ENCODE data around the gene HMOX1.

HMOX1 gene

DNA sequence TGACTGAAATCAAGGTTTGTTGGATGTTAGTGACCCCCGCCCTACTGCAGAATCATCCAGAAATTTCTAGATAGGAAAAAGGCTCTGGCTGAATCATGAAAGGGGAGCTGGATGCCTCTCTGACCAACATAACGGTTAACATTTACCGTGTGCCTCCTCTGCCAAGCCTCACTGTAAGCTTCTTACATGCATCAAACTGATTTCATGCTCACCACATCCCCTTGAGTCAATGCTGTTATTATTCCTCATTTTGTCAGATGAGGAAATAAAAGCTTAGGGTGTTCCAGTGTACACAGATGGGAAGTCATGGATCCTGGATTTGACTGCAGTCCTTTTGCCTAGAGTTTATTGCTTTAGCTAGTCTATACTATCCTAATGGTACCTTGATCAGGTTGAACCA, 5.9 kb upstream of the HMOX1 start:
- DNase-seq (ENCODE audit: low read depth): no peak
- TF ChIP-seq, protein P1, sequence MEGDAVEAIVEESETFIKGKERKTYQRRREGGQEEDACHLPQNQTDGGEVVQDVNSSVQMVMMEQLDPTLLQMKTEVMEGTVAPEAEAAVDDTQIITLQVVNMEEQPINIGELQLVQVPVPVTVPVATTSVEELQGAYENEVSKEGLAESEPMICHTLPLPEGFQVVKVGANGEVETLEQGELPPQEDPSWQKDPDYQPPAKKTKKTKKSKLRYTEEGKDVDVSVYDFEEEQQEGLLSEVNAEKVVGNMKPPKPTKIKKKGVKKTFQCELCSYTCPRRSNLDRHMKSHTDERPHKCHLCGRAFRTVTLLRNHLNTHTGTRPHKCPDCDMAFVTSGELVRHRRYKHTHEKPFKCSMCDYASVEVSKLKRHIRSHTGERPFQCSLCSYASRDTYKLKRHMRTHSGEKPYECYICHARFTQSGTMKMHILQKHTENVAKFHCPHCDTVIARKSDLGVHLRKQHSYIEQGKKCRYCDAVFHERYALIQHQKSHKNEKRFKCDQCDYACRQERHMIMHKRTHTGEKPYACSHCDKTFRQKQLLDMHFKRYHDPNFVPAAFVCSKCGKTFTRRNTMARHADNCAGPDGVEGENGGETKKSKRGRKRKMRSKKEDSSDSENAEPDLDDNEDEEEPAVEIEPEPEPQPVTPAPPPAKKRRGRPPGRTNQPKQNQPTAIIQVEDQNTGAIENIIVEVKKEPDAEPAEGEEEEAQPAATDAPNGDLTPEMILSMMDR (IDR thresholded peaks at IDR 0.05; ENCODE audit: low read length, missing control alignments): no peak
- no peak overlapping the region for H3K4me3 ChIP-seq (replicated peaks; ENCODE audit: low read depth, low read length)

DNA sequence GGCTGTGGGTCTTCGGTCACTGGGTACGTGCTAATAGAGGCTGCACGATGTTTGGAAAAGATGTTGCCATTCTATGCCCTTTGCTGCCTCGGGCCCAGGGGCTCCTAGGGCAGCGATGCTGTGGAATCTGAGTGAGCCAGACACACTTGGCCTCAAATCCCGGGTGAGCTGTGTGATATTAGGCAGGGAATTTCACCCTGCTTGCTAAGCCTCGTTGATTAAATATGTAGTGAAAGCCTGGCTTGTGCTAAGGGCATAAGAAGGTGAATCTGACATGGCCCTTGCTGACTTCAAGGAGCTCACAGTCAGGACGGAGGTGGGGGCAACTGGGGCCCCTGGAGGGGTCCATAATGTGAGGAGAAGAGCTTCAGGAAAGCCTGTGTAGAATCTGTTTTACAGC, 5.4 kb upstream of the HMOX1 start:
- H3K4me3 ChIP-seq (replicated peaks; ENCODE audit: low read depth, low read length): no peak overlapping the region
- no peak for DNase-seq (ENCODE audit: low read depth)

DNA sequence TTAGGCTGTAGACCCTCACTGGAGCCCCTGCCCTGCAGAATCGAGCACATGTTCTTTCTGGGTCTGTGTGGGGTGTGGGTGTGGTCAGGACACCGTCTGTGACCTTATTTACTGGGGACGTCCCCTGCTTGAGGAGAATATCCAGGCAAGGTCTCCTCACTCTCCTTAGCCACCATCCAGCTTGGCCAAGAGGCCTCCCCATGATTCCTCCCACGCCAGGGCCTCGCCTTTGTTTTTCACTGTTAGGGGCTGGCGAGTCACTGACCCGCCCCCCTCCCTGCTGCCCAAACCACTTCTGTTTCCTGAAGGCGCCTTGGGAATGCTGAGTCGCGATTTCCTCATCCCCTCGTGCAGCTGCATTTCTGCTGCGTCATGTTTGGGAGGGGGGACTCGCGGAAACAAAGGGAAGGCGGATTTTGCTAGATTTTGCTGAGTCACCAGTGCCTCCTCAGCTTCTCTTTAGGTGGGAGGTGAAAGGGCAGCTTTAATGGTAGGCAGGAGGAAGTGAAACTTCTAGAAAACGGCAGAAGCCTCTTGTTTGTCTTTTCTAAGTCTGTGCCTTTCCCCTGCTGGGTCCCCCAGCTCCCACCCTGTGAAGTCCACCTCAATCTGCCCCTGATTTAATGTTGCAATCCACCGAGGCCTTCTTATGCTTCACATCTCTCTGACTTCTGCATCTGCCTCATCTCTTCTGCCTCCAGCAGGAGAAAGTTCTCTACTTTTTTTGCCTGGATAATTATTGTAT, 4.0 kb upstream of the HMOX1 start:
- H3K4me3 ChIP-seq (replicated peaks; ENCODE audit: low read depth, low read length): no peak overlapping the region
- TF ChIP-seq, protein P1 (IDR thresholded peaks at IDR 0.05; ENCODE audit: low read length, missing control alignments): no peak
- DNase-seq (ENCODE audit: low read depth): peak; percentile 100

More for the DNA sequence above, 5.4 kb upstream of the HMOX1 start:
- TF ChIP-seq, protein P1 (IDR thresholded peaks at IDR 0.05; ENCODE audit: low read length, missing control alignments): no peak

DNA sequence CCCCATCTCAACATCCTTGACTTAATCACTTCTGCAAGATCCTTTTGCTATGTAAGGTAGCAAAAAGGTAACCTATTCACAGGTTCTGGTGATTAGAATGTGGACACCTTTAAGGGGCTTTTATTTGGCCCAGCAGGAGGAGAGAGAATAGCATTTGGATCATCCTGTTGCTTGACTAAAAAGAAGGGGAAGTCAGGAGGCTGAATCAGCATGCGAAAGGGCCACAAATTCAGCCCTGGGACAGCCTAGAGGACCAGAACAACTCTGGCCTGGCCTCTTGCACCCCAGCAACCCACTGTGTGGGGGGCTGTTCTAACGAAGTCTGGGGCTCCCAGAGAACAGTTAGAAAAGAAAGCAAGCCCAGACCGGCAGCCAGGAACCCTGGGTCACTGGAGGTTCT, 3.2 kb upstream of the HMOX1 start:
- DNase-seq (ENCODE audit: low read depth): no peak
- H3K4me3 ChIP-seq (replicated peaks; ENCODE audit: low read depth, low read length): no peak overlapping the region
- TF ChIP-seq, protein P1 (IDR thresholded peaks at IDR 0.05; ENCODE audit: low read length, missing control alignments): no peak

DNA sequence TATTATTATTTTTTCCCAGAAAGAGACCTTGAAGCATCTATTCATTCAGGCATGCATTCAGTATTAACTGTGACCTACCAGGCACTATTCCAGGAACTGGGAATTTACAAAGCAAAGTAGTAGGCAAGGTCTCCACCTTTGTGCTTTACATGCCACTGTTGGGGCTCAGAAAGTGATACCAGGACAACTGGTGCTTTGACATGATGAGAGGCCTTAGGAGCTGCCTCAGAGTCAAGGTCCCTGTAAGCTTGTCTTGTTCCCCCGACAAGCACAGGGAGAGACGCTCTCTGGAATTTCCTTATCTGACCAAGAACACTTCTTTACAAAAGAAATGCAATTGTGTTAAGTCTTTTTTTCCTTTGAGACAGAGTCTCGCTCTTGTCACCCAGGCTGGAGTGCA, 2.3 kb upstream of the HMOX1 start:
- TF ChIP-seq, protein P1 (IDR thresholded peaks at IDR 0.05; ENCODE audit: low read length, missing control alignments): no peak
- H3K4me3 ChIP-seq (replicated peaks; ENCODE audit: low read depth, low read length): no peak overlapping the region
- DNase-seq (ENCODE audit: low read depth): no peak

DNA sequence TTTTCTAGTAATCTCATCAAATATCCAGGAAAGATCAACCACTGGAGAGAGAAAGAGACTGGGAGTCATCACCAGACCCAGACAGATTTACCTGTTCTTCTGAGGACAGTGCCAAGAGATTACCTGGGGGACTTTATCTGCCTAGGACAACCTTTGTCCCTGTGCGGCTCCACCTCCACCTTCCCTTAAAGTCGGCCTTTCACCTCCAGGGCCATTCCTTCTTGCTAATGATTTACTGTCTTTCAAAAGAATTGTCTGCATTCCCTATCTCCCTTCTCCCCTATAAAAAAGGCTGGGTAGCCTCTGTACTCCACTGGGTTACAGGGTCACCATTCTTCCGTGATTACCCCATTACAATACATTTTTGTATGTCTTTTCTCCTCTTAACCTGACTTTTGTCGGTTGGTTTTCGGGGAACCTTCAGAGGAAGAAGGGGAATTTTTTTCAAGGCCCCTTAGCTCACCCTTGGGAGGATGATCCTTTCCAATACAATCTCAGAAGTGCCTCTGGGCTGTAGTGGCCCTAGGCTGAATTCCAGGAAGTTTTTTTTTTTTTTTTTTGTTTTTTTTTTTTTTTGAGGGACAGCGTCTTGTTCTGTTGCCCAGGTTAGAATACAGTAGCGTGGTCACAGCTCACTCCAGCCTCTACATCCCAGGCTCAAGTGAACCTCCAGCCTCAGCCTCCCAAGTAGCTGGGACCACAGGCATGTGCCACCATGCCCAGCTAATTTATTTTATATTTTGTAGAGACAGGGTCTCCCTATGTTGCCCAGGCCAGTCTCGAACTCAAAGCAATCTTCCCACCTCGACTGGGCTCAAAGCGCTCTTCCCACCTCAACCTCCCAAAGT, 1.5 kb upstream of the HMOX1 start:
- TF ChIP-seq, protein P1 (IDR thresholded peaks at IDR 0.05; ENCODE audit: low read length, missing control alignments): no peak
- H3K4me3 ChIP-seq (replicated peaks; ENCODE audit: low read depth, low read length): no peak overlapping the region
- DNase-seq (ENCODE audit: low read depth): no peak
